ENCODE data around the gene DLL1. TPM values are rescaled to one million over a fixed set of nuclear protein-coding genes. Genes with fewer than 3 reads are reported as not detected.
A peak's percentile ranks its signal among the peaks of the same experiment; 100 is the strongest.

The DLL1 gene
- total RNA-seq, 1 donor: 0.36 TPM

GRCh38 chr6:170276369-170277057, 14.4 kb downstream of the DLL1 start:
- Histone ChIP-seq H3K27me3 (ENCODE audit: insufficient read depth, low read length) (peaks cover 9% of the 10 kb centered on the region), H4K20me1 (ENCODE audit: insufficient read depth, low read length) (no peaks in the 10 kb centered on the region), H3K9me3 (ENCODE audit: low read depth, low read length) (no peaks in the 10 kb centered on the region), H3K36me3 (ENCODE audit: insufficient read depth, low read length) (no peaks in the 10 kb centered on the region), H3K79me2 (ENCODE audit: insufficient read depth, low read length) (no peaks in the 10 kb centered on the region), H2AFZ (ENCODE audit: low read length) (peak overlapping the region; percentile 47), H3K27ac (ENCODE audit: low read depth, low read length) (no peak overlapping the region), H3K4me3 (ENCODE audit: insufficient read depth, low read length) (no peak overlapping the region), H3K4me2 (ENCODE audit: insufficient read depth, low read length) (peak overlapping the region; percentile 23), H3K4me1 (ENCODE audit: insufficient read depth, low read length) (peaks cover 10% of the 10 kb centered on the region)
- no peak for TF ChIP-seq CTCF (IDR thresholded peaks at IDR 0.05; ENCODE audit: extremely low read depth, low read depth, low read length)
- DNase-seq (ENCODE audit: insufficient read length, low spot score, missing footprints): no peak

- peak; percentile 64 for DNase-seq (ENCODE audit: insufficient read length, low spot score, missing footprints)
- Histone ChIP-seq H2AFZ (ENCODE audit: low read length) (no peak overlapping the region), H3K27ac (ENCODE audit: low read depth, low read length) (no peak overlapping the region), H3K36me3 (ENCODE audit: insufficient read depth, low read length) (no peaks in the 10 kb centered on the region), H3K79me2 (ENCODE audit: insufficient read depth, low read length) (no peaks in the 10 kb centered on the region), H3K9me3 (ENCODE audit: low read depth, low read length) (no peaks in the 10 kb centered on the region), H3K27me3 (ENCODE audit: insufficient read depth, low read length) (peaks cover 9% of the 10 kb centered on the region), H3K4me3 (ENCODE audit: insufficient read depth, low read length) (no peak overlapping the region), H3K4me2 (ENCODE audit: insufficient read depth, low read length) (no peak overlapping the region), H3K4me1 (ENCODE audit: insufficient read depth, low read length) (peaks cover 7% of the 10 kb centered on the region), H4K20me1 (ENCODE audit: insufficient read depth, low read length) (no peaks in the 10 kb centered on the region)
- no peak for TF ChIP-seq CTCF (IDR thresholded peaks at IDR 0.05; ENCODE audit: extremely low read depth, low read depth, low read length)
Measured at GRCh38 chr6:170274713-170275560, 15.9 kb downstream of the DLL1 start.

- no peaks in the 10 kb centered on the region for H3K79me2 ChIP-seq (ENCODE audit: insufficient read depth, low read length)
- no peak for TF ChIP-seq CTCF (IDR thresholded peaks at IDR 0.05; ENCODE audit: extremely low read depth, low read depth, low read length)
- H3K27ac ChIP-seq (ENCODE audit: low read depth, low read length): no peak overlapping the region
- no peaks in the 10 kb centered on the region for H4K20me1 ChIP-seq (ENCODE audit: insufficient read depth, low read length)
- no peak overlapping the region for H3K4me2 ChIP-seq (ENCODE audit: insufficient read depth, low read length)
- H3K4me1 ChIP-seq (ENCODE audit: insufficient read depth, low read length): peaks cover 7% of the 10 kb centered on the region
- H3K36me3 ChIP-seq (ENCODE audit: insufficient read depth, low read length): no peaks in the 10 kb centered on the region
- no peak overlapping the region for H3K4me3 ChIP-seq (ENCODE audit: insufficient read depth, low read length)
- H2AFZ ChIP-seq (ENCODE audit: low read length): no peak overlapping the region
- no peaks in the 10 kb centered on the region for H3K9me3 ChIP-seq (ENCODE audit: low read depth, low read length)
- H3K27me3 ChIP-seq (ENCODE audit: insufficient read depth, low read length): peaks cover 9% of the 10 kb centered on the region
- DNase-seq (ENCODE audit: insufficient read length, low spot score, missing footprints): no peak
Measured at GRCh38 chr6:170273681-170274080, 17.2 kb downstream of the DLL1 start.

- Histone ChIP-seq H3K4me3 (ENCODE audit: insufficient read depth, low read length) (no peak overlapping the region), H3K79me2 (ENCODE audit: insufficient read depth, low read length) (no peaks in the 10 kb centered on the region), H3K4me1 (ENCODE audit: insufficient read depth, low read length) (peaks cover 7% of the 10 kb centered on the region), H3K36me3 (ENCODE audit: insufficient read depth, low read length) (no peaks in the 10 kb centered on the region), H4K20me1 (ENCODE audit: insufficient read depth, low read length) (no peaks in the 10 kb centered on the region), H3K4me2 (ENCODE audit: insufficient read depth, low read length) (no peak overlapping the region), H3K27me3 (ENCODE audit: insufficient read depth, low read length) (peaks cover 6% of the 10 kb centered on the region), H3K9me3 (ENCODE audit: low read depth, low read length) (no peaks in the 10 kb centered on the region), H3K27ac (ENCODE audit: low read depth, low read length) (no peak overlapping the region), H2AFZ (ENCODE audit: low read length) (no peak overlapping the region)
- no peak for DNase-seq (ENCODE audit: insufficient read length, low spot score, missing footprints)
- no peak for TF ChIP-seq CTCF (IDR thresholded peaks at IDR 0.05; ENCODE audit: extremely low read depth, low read depth, low read length)
Measured at GRCh38 chr6:170273191-170273590, 17.7 kb downstream of the DLL1 start.
